Thymus (tissue), 11 donors: ENCODE results near the gene PTGES. TPM values are rescaled to one million over a fixed set of nuclear protein-coding genes. Genes with fewer than 3 reads are reported as not detected.
"Not testable (repeated sequence)": the region's sequence is repeated elsewhere in the genome, so short reads cannot be mapped to it uniquely, and the experiment has no call there.

ENCODE experiments used
- DNase-seq, 9 donors: peaks; one replicate each; pipeline ENCODE4 v3.0.0-alpha.2; 2013; ENCODE audit warnings: low spot score in 9 of 9, low read depth in 6 of 9, missing footprints in 1 of 9
- H3K27ac ChIP-seq, 2 donors: one replicate each; pipeline ENCODE4 v1.5.1; 2013; ENCODE audit warnings: control low read depth in 1 of 2, low read depth in 1 of 2, low read length in 1 of 2, mild to moderate bottlenecking in 1 of 2, moderate library complexity in 1 of 2
- H3K27me3 ChIP-seq, 2 donors: one replicate each; pipeline ENCODE4 v1.5.1; 2013; ENCODE audit warnings: low read length in 1 of 2; ENCODE audit not compliant: control insufficient read depth in 2 of 2, insufficient read depth in 1 of 2
- H3K36me3 ChIP-seq, 2 donors: one replicate each; pipeline ENCODE4 v1.5.1; 2013; ENCODE audit warnings: low read length in 1 of 2, mild to moderate bottlenecking in 1 of 2, moderate library complexity in 1 of 2; ENCODE audit not compliant: control insufficient read depth in 2 of 2, insufficient read depth in 2 of 2
- H3K4me1 ChIP-seq, 2 donors: one replicate each; pipeline ENCODE4 v1.5.1; 2013; ENCODE audit warnings: low read length in 2 of 2; ENCODE audit not compliant: control insufficient read depth in 2 of 2, insufficient read depth in 2 of 2
- H3K4me3 ChIP-seq, 2 donors: one replicate each; pipeline ENCODE4 v1.5.1; 2013; ENCODE audit warnings: low read length in 2 of 2, control low read depth in 1 of 2, mild to moderate bottlenecking in 1 of 2
- H3K9me3 ChIP-seq, 2 donors: one replicate each; pipeline ENCODE4 v1.5.1; 2013; ENCODE audit warnings: low read length in 1 of 2, mild to moderate bottlenecking in 1 of 2; ENCODE audit not compliant: control insufficient read depth in 2 of 2, insufficient read depth in 1 of 2
- WGBS: extraction: QIAGEN DNeasy Blood & Tissue Kit; methylation state at CpG from one replicate; pipeline ENCODE4 v1.1.7; 2013; 5-methylcytosine and 5-hydroxymethylcytosine counted together
- polyA plus RNA-seq: library from polyadenylated mRNA; stranded (reverse); fragments of 200-250 nt; gene quantifications from one replicate; pipeline ENCODE4 v1.2.3, GENCODE V29; 2013
- total RNA-seq: library from RNA; stranded (reverse); fragments of 120-200 nt; gene quantifications from one replicate; pipeline ENCODE4 v1.2.4, GENCODE V29; 2013
- donor health status: healthy.

Gene PTGES
- total and polyA plus RNA-seq, 2 donors, result 7.8 to 11.1 TPM

GRCh38 chr9:129762985-129763926 is 10.4 kb upstream of the PTGES start:
- no peak overlapping the region for H3K4me3 ChIP-seq
- no peaks in the 10 kb centered on the region for H3K36me3 ChIP-seq
- H3K27ac ChIP-seq, result peak overlapping the region in 1 of 2 donors; percentile 31
- WGBS, result 95% methylated on average over 13 of the region's 13 CpGs
- H3K27me3 ChIP-seq, result peaks cover 0 to 15% of the 10 kb centered on the region in 2 donors
- no peaks in the 10 kb centered on the region for H3K4me1 ChIP-seq
- no peak for DNase-seq
- no peaks in the 10 kb centered on the region for H3K9me3 ChIP-seq

DNA sequence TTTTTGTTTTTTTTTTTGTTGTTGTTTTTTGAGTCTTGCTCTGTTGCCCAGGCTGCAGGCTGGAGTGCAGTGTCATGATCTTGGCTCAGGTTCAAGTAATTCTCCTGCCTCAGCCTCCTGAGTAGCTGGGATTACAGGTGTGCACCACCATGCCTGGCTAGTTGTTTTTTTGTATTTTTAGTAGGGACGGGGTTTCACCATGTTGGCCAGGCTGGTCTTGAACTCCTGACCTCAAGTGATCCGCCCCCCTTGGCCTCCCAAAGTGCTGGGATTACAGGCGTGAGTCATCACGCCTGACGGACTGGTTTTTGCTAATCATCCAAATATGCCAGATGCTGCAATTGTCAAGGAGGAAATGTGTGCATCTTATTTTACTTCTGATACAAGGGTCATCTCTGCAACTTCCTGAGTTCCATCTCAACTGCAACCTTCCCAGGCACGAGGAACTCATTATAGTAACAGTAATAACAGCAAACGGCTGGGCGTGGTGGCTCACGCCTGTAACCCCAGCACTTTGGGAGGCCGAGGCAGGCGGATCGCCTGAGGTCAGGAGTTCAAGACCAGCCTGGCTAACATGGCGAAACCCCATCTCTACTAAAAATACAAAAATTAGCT is 9.6 kb upstream of the PTGES start:
- H3K4me1 ChIP-seq, H3K27ac ChIP-seq, H3K4me3 ChIP-seq, H3K36me3 ChIP-seq, H3K9me3 ChIP-seq, DNase-seq: not testable (repeated sequence)
- 91% methylated on average over 13 of the region's 13 CpGs for WGBS
- peaks cover 0 to 19% of the 10 kb centered on the region in 2 donors for H3K27me3 ChIP-seq

- 68% methylated on average over 6 of the region's 6 CpGs for WGBS
- H3K4me1 ChIP-seq, result no peaks in the 10 kb centered on the region
- no peaks in the 10 kb centered on the region for H3K36me3 ChIP-seq
- H3K4me3 ChIP-seq, result no peak overlapping the region
- H3K27me3 ChIP-seq, result peaks cover 0 to 19% of the 10 kb centered on the region in 2 donors
- DNase-seq, result no peak
- H3K27ac ChIP-seq, result no peak overlapping the region
- no peaks in the 10 kb centered on the region for H3K9me3 ChIP-seq
Measured at GRCh38 chr9:129761901-129762369, 9.1 kb upstream of the PTGES start.

DNA sequence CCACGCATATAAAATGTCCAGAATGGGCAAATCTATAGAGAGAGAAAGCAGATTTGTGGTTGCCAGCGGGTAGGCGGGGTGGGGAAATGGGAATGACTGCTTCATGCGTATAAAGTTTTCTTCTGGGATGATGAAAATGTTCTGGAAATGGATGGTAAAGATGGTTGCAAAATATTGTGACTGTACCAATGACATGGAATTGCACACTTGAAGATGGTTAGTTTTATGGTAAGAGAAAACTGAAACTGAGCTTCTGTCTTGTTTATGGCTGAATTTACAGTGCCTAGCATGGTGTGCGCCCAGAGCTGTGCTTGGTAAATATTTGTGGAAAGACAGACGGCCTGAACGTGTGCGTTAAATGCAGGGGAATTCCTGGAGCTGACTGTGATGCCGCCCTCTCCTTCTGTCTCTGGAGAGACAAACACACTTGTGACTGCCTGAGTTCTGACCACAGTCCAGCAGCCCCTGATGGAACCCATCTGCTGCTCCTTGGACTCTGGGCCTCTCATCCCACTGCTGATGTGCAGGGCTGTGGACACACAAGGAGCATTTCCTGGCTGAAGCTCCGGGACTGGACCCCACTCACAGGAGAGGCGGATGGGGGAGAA is 8.6 kb upstream of the PTGES start:
- Histone ChIP-seq H3K4me1 (no peaks in the 10 kb centered on the region), H3K36me3 (no peaks in the 10 kb centered on the region), H3K27me3 (peaks cover 0 to 21% of the 10 kb centered on the region in 2 donors), H3K9me3 (no peaks in the 10 kb centered on the region), H3K27ac (no peak overlapping the region), H3K4me3 (no peak overlapping the region)
- no peak for DNase-seq
- WGBS, result 88% methylated on average over 11 of the region's 11 CpGs

DNA sequence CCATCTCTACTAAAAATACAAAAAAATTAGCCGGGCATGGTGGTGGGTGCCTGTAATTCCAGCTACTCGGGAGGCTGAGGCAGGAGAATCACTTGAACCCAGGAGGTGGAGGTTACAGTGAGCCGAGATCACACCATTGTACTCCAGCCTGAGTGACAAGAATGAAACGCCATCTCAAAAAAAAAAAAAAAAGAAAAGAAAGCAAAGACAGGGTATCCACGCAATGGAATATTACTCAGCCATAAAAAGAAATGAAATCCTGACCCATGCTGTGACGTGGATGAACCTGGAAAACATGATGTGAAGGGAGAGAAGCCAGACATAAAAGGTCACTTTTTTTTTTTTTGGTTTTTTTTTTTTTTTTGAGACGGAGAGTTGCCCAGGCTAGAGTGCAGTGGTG is 7.9 kb upstream of the PTGES start:
- DNase-seq, H3K36me3 ChIP-seq, H3K4me1 ChIP-seq, H3K4me3 ChIP-seq, H3K27ac ChIP-seq, H3K9me3 ChIP-seq: not testable (repeated sequence)
- H3K27me3 ChIP-seq, result peaks cover 0 to 27% of the 10 kb centered on the region in 2 donors
- 97% methylated on average over 7 of the region's 7 CpGs for WGBS

DNA sequence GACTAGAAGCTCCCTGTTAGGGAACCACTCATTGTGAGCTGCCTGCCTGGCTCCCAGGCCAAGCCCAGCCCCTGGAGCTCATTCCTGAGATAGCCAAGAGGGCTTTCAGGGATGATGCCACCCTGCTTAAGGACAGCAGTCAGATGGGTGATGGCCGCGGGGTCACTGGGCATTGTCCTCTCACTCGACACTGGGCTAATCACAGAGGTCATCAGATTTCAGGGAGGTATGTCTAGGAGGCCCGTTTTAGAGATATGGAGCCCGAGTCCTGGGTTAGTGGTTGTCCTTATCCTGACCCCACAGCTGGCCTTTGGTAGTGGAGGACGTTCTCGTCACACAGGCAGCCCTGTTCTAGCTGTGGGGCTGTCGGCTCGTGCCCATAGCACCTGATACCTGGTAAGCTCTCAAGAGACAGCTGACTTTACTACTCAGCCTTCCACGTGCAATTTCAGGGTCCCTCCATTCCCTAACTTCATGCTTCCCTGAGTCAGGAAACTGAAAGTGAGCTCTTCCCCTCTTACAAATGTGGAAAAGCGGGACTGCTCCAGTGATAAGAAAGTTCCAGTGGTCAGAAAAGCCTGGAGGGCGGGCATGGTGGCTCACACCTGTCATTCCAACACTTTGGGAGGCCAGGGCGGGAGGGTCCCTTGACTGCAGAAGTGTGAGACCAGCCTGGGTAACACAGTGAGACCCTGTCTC is 7.1 kb upstream of the PTGES start:
- H3K36me3 ChIP-seq, result no peaks in the 10 kb centered on the region
- 94% methylated on average over 13 of the region's 13 CpGs for WGBS
- no peak for DNase-seq
- H3K4me1 ChIP-seq, result no peaks in the 10 kb centered on the region
- no peaks in the 10 kb centered on the region for H3K9me3 ChIP-seq
- no peak overlapping the region for H3K27ac ChIP-seq
- H3K4me3 ChIP-seq, result no peak overlapping the region
- peaks cover 0 to 33% of the 10 kb centered on the region in 2 donors for H3K27me3 ChIP-seq

DNA sequence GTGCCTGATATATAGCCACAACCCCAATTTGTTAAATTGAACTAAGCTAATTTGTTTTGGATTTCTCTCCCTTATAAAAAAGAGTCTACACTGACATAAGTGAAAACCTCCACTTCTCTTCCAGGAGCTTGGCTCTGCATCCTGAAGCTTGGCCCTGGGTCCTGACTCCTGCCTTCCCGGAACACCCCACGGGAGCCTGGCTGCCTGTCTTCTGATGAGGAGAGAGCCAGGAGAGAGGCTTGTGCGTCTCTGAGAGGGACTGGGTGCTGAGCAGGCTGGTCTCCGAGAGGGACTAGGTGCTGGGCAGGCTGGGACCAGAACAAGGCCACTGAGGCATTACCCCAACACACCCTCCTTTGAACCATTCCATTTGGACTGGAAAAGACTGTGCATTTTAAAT is 6.5 kb upstream of the PTGES start:
- no peak overlapping the region for H3K4me3 ChIP-seq
- 95% methylated on average over 4 of the region's 4 CpGs for WGBS
- no peaks in the 10 kb centered on the region for H3K4me1 ChIP-seq
- H3K27me3 ChIP-seq, result peaks cover 0 to 33% of the 10 kb centered on the region in 2 donors
- no peak for DNase-seq
- no peaks in the 10 kb centered on the region for H3K36me3 ChIP-seq
- no peak overlapping the region for H3K27ac ChIP-seq
- no peaks in the 10 kb centered on the region for H3K9me3 ChIP-seq

DNA sequence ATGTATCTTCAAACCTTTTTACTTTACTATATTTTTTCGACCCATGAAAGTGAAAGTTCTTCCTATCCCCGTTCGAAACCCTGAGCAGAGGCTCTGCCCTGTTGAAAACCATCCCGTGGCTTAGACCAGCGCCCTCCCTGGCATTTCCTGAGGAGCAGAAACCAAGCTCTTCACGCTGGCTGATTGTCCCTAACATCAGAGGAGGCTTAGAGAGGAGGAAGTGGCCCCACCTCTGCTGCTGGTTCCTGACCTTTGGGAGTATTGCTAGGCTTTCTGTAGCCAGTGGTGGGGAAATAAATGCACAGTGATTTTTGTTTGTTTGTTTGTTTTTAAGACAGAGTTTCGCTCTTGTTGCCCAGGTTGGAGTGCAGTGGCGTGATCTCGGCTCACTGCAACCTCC is 4.2 kb upstream of the PTGES start:
- H3K36me3 ChIP-seq, result no peaks in the 10 kb centered on the region
- H3K27ac ChIP-seq, result no peak overlapping the region
- DNase-seq, result peak in 1 of 9 donors; percentile 18
- no peak overlapping the region for H3K4me3 ChIP-seq
- H3K4me1 ChIP-seq, result peaks cover 4 to 12% of the 10 kb centered on the region in 2 donors
- WGBS, result 35% methylated on average over 9 of the region's 9 CpGs
- peaks cover 11 to 51% of the 10 kb centered on the region in 2 donors for H3K27me3 ChIP-seq
- H3K9me3 ChIP-seq, result peaks cover 1 to 4% of the 10 kb centered on the region in 2 donors
